Neural progenitor cell (in vitro differentiated cells): Measurements from ENCODE around the gene MCM8.

Source experiments
- CTCF ChIP-seq: fragments of 200-600 bp; sonication (generic); IDR thresholded peaks from 2 replicates; pipeline ENCODE4 v1.5.1; 2017; ENCODE audit warnings: antibody characterized with exemption, mild to moderate bottlenecking
- EZH2 ChIP-seq: fragments of 200-600 bp; sonication (generic); IDR thresholded peaks from 2 replicates; pipeline ENCODE4 v1.6.1; 2017; ENCODE audit warnings: antibody characterized with exemption, mild to moderate bottlenecking, moderate library complexity

DNA sequence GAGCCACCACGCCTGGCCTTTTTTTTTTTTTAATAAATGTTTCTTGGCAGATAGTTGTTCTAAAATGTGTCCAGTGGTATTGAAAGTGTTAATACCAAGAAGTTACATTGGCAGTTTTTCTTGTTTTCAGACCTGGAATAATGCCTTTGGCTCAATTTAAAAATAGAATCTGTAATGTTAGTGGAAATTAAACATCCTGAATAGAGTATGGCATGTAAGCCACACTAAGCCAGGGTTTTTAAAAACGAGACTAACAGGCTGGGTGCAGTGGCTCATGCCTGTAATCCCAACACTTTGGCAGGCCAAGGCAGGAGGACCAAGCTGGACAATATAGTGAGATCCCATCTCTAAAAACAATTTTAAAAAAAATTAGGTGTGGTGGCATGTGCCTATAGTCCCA lies 25.3 kb downstream of the MCM8 start:
- TF ChIP-seq EZH2 (no peak), CTCF (no peak)
